Activated B cell treated with CpG ODN at 0.5 μM for 24 hours (primary cell): Measurements from ENCODE around the gene FLRT1. TPM values are rescaled to one million over a fixed set of nuclear protein-coding genes. Genes with fewer than 3 reads are reported as not detected.

ENCODE experiments used
- ATAC-seq: fragments of 200-7000 bp; cut with Tn5 transposase; one replicate; pipeline ENCODE4 v1.10.0; 2021; ENCODE audit warnings: low read depth, mild to moderate bottlenecking, moderate library complexity
- CTCF ChIA-PET: fragments of 350-600 bp; sonication (Branson Sonifier 250); formaldehyde crosslinking; loops from one replicate; lab custom pipeline; 2021; ENCODE audit warnings: antibody characterized with exemption; lab: Charles Lee
- POLR2A ChIA-PET: fragments of 350-600 bp; sonication (Branson Sonifier 250); formaldehyde crosslinking; loops from one replicate; lab custom pipeline; 2021; ENCODE audit warnings: antibody characterized with exemption; lab: Charles Lee
- DNase-seq: peaks from one replicate; pipeline ENCODE4 v3.0.0; 2022
- H3K27ac Mint-ChIP-seq: one replicate; pipeline ENCODE4 v1.8.0; 2020; ENCODE audit warnings: mixed read lengths
- H3K27me3 Mint-ChIP-seq: one replicate; pipeline ENCODE4 v1.8.0; 2021; ENCODE audit warnings: mixed read lengths
- H3K36me3 Mint-ChIP-seq: one replicate; pipeline ENCODE4 v1.8.0; 2021; ENCODE audit warnings: low read depth, mixed read lengths
- H3K4me1 Mint-ChIP-seq: one replicate; pipeline ENCODE4 v1.8.0; 2021; ENCODE audit warnings: mixed read lengths
- H3K4me3 Mint-ChIP-seq: one replicate; pipeline ENCODE4 v1.8.0; 2020; ENCODE audit warnings: mild to moderate bottlenecking, mixed read lengths
- H3K9me3 Mint-ChIP-seq: one replicate; pipeline ENCODE4 v1.8.0; 2020; ENCODE audit warnings: mixed read lengths
- intact Hi-C: fragments of 100-400 bp; cut with micrococcal nuclease; formaldehyde crosslinking; loops from one replicate; pipeline ENCODE4 v1.15.1; 2024
- total RNA-seq: library from RNA; stranded (reverse); gene quantifications from 2 replicates; pipeline ENCODE4 v1.2.3, GENCODE V29; 2022
- TF ChIP-seq, protein P1 (sequence below): fragments of 200-600 bp; IDR thresholded peaks from one replicate; pipeline ENCODE4 v1.8.0; 2022; ENCODE audit warnings: antibody characterized with exemption, mild to moderate bottlenecking

Gene FLRT1
- total RNA-seq, 1 donor from 2014 or later, result not detected

- Mint-ChIP-seq H3K27me3 (peaks cover 8% of the 10 kb centered on the region), H3K4me3 (no peak overlapping the region), H3K9me3 (no peaks in the 10 kb centered on the region), H3K36me3 (no peaks in the 10 kb centered on the region), H3K27ac (no peak overlapping the region), H3K4me1 (no peaks in the 10 kb centered on the region)
- ChIA-PET POLR2A (interaction anchor here (0.6 kb wide), 1 partner anchor 99 kb away, joined by 7 read pairs; no protein-coding TSS in a partner anchor), CTCF (no interaction called here)
- intact Hi-C loops, result no loop called here
- TF ChIP-seq, protein P1, sequence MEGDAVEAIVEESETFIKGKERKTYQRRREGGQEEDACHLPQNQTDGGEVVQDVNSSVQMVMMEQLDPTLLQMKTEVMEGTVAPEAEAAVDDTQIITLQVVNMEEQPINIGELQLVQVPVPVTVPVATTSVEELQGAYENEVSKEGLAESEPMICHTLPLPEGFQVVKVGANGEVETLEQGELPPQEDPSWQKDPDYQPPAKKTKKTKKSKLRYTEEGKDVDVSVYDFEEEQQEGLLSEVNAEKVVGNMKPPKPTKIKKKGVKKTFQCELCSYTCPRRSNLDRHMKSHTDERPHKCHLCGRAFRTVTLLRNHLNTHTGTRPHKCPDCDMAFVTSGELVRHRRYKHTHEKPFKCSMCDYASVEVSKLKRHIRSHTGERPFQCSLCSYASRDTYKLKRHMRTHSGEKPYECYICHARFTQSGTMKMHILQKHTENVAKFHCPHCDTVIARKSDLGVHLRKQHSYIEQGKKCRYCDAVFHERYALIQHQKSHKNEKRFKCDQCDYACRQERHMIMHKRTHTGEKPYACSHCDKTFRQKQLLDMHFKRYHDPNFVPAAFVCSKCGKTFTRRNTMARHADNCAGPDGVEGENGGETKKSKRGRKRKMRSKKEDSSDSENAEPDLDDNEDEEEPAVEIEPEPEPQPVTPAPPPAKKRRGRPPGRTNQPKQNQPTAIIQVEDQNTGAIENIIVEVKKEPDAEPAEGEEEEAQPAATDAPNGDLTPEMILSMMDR, result no peak
- DNase-seq, result no peak
- ATAC-seq, result no peak
These were observed 31.7 kb downstream of the FLRT1 start for GRCh38 chr11:64067230-64067993.

DNA sequence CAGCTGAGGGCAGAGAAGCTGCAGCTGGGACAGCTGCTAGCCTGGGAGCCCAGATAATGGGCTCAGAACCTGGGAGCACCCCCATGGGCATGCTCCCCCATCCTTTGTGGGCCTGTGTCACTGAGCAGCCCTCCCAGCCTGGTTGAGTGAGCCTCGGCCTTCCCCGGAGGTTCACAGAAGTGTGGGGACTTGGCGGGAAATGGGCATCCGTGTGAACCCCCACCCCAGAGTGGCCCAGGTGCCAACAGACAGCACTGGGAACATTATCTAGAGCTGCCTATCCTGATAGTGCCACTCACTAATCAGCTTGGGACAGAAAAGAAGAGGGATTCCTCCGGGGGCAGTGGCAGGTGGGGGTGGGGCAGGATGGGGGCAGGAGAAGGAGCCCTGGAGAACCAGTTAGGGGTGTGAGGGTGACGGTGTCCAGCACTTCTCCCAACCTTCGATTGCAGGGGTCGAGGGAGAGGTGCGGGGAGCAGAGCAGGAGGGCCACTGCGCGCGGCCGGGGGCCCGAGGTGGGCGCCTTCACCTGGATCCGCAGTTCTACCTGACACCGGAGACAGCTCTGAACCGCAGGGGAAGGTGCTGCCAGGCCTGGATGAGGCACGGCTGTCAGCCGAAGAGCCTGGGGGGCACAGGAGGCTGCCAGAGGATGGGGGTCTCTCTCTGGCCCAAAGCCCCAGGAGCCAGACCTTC, 33.1 kb downstream of the FLRT1 start:
- Mint-ChIP-seq H3K27me3 (peaks cover 2% of the 10 kb centered on the region), H3K9me3 (no peaks in the 10 kb centered on the region), H3K4me1 (no peaks in the 10 kb centered on the region), H3K36me3 (no peaks in the 10 kb centered on the region), H3K4me3 (no peak overlapping the region), H3K27ac (no peak overlapping the region)
- ChIA-PET POLR2A (no interaction called here), CTCF (no interaction called here)
- no peak for DNase-seq
- no peak for ATAC-seq
- intact Hi-C loops, result no loop called here
- TF ChIP-seq, protein P1, result no peak

DNA sequence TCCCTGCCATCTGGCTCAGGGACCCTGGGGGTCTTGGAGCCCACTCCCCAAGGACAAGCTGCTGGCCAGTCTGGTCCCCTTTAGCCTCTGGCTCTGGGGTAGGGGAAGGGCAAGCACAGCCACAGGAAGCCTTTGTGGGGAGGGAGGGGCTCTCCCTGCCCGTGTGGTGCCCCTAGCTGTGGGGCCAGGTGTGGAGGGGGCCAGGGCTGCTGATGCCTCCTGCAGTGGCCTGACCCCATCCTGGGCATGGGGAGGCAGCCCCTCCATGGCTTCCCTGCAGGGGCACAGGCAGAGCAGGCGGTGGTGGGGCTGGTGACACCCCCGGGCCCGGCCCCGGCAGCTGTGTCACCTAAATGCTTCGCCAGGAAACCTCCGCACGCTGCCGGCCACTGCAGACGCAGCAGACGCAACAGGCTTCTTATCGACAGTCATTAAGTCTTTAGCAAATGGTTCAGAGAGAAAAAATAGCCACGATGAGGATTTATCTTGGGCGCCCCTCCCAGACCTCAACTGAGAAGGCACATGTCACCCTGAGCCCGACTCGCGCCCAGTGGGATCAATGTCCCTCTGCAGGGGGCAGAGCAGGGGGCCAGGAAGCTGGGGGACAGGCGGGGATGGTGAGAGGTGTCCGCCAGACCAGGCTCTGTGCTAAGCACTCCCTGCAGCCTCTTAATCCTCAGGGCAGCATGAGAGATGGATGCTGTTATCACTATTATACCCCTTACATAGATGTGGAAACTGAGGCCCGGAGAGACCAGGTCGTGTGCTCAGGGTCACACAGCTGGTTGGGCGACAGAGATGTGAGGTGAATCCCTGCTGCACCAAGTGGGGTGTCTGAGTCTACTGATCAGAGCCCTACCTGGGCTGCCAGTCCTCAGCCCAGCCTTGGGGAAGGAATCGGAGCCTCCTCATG, 33.9 kb downstream of the FLRT1 start:
- intact Hi-C loops, result no loop called here
- ChIA-PET CTCF (no interaction called here), POLR2A (no interaction called here)
- no peak for ATAC-seq
- Mint-ChIP-seq H3K4me1 (no peaks in the 10 kb centered on the region), H3K27ac (no peak overlapping the region), H3K9me3 (no peaks in the 10 kb centered on the region), H3K4me3 (no peak overlapping the region), H3K36me3 (no peaks in the 10 kb centered on the region), H3K27me3 (peaks cover 2% of the 10 kb centered on the region)
- TF ChIP-seq, protein P1, result no peak
- no peak for DNase-seq

DNA sequence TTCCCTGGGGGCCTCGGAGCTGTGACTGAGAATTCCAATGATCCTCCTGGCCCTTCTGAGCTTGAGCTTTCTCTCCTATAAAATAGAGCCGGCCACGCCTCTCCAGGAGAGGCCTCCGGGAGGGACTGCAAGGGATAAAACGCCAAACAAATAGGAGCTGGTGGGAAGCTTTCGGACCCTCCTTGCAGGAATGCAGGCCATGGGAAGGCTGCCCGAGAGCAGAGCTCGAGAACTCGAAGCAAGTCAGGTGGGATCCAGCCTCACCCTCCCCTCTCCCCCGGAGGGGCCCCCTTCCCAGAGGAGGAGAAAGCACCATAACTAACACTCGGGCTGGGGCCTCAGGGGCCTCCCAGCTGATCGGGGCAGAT, 34.6 kb downstream of the FLRT1 start:
- no peaks in the 10 kb centered on the region for H3K4me1 Mint-ChIP-seq
- ChIA-PET POLR2A (no interaction called here), CTCF (no interaction called here)
- H3K27ac Mint-ChIP-seq, result no peak overlapping the region
- TF ChIP-seq, protein P1, result no peak
- no peaks in the 10 kb centered on the region for H3K9me3 Mint-ChIP-seq
- no peak overlapping the region for H3K4me3 Mint-ChIP-seq
- intact Hi-C loops, result no loop called here
- H3K27me3 Mint-ChIP-seq, result peaks cover 2% of the 10 kb centered on the region
- no peaks in the 10 kb centered on the region for H3K36me3 Mint-ChIP-seq
- DNase-seq (no peak), ATAC-seq (no peak)

DNA sequence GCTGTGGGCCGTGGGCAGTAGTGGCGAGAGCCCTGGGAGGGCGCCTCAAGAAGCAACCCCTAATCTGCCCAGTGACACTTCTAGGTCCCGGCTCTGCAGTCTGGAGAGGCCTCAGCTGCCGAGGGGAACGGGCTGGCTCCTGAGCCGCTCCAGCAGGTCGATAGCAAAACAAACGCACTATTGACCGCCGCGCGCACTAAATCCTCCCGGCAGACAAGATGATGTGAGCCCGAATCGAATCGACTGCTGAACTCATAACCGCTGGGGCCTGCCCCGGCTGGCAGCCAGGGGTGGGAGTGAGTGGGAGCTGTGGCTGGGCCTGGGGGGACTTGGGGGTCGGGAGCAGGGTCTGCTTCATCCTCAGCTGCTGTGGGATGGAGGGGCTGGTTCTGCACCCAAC, 36.1 kb downstream of the FLRT1 start:
- TF ChIP-seq, protein P1, result no peak
- Mint-ChIP-seq H3K36me3 (no peaks in the 10 kb centered on the region), H3K27me3 (no peaks in the 10 kb centered on the region), H3K27ac (no peak overlapping the region), H3K4me3 (no peak overlapping the region), H3K4me1 (no peaks in the 10 kb centered on the region), H3K9me3 (no peaks in the 10 kb centered on the region)
- ChIA-PET CTCF (no interaction called here), POLR2A (no interaction called here)
- ATAC-seq (no peak), DNase-seq (no peak)
- intact Hi-C loops, result no loop called here
